ENCODE measurements around the gene ZBTB7C. TPM values are rescaled to one million over a fixed set of nuclear protein-coding genes. Genes with fewer than 3 reads are reported as not detected.

ZBTB7C gene
- total RNA-seq, 2 donors from 2014 or later = 4.2 to 5.6 TPM

DNA sequence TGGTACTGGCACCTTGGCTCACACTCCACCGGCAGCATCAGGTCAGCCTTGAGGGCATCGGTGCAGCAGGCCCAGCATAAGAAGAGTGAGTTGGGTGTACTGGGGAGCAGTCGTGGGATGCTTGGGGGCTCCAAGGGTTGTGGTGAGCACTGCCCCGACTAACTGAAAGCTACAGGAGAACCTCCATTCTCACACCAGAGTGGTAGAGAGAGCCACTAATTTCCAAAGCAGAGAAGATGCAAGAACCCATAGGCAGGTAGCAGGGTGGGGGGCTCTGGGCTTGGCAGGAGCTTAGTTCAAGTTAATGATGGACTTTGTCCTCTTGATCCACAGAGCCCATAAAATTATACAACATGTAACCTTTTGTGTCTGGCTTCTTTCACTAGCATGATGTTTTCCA, 330.7 kb downstream of the ZBTB7C start:
- ATAC-seq (no peak), DNase-seq (no peak)
- intact Hi-C loops (cut with DNase I) = no loop called here

DNA sequence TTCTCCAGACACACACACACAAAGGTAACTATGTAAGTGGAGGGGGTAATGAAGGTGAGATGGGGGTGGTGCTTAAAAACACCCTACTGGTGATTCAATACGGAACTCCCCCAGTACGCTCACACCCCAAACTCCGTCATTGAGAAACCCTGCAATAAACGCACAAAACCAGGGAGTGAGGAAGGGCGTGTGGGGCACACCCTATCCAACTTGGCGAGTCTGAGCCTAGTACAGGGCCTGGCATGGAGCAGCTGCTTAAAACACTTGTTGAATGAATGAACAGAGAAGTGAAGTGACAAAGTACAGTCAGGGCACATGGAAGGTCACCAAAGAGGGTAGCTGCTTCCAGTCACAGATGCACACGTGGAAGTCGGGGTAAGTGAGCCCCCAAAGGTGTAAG, 331.9 kb downstream of the ZBTB7C start:
- intact Hi-C loops (cut with DNase I) = no loop called here
- no peak for DNase-seq
- no peak for ATAC-seq

DNA sequence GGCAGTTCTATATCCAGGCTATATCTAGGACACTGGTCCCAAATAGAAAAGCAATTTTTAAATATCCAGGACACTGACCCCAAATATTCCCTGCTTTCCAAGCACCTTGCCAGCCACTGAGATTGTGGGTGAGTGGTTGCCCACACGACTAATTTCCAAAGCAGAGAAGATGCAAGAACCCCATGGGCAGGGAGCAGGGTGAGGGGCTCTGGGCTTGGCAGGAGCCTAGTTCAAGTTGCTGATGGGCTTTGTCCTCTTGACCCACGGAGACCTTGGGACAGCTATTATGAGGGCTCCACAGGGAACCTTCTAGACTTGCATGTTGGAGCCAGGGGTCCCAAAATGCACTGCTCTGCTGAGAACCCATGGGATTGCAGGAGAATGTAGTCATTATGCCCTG, 332.7 kb downstream of the ZBTB7C start:
- ATAC-seq = no peak
- intact Hi-C loops (cut with DNase I) = no loop called here
- DNase-seq = no peak

DNA sequence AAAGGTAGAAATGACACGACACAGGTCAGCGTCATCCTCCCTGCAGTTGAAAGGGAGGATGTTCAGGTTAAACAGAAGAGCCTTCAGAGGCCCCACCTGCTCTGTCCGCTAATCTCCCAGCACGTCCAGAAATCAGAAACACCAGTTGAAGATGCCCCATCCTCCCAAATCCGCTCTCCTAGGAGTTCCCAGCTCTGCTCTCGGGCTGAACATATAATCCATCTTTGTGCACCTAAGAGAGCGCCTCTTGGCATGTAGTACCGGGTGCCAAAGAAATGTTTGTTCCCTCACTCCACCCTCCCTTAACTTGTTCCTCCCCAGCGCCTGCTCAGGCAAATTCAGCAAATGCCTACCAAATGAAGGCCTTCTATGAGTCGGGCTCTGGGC, 333.5 kb downstream of the ZBTB7C start:
- DNase-seq (no peak), ATAC-seq (no peak)
- intact Hi-C loops (cut with DNase I) = no loop called here

DNA sequence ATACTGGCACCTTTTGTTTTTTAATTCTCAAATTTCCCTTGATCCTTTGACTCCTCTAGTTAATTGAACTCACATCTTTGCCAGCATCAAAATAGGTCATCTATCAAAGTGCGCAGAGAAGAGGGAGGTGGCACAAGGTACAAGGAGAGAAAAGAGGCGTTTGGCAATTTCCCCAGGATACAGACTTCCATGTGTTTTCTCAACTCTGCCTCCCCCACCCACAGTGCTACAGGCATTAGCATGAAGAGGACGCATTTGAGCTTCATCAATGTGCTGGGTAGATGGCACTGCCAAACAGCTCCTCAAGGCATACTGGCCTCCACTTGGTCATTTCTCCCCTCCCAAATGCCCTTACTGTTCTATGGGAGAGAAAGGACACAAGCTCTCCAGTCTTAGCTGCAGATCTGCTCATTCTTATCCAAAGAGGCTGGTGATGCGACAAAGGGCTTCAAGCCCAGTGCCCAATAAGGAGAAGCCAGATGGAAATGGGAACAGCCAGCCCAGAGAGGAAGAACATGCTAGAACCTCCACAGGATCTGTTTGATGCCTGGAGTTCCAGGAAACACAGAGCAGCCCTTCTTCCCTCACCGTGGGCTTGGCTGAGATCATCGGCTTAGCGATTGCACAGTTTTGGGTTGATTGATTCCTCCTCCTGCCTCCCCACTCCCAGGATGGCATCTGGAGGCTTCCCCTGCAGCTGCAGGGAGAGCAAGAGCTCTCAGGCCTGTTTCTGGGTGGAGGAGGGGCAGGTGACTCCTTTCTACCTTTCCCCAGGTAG, 334.1 kb downstream of the ZBTB7C start:
- ATAC-seq (no peak), DNase-seq (no peak)
- intact Hi-C loops (cut with DNase I) = no loop called here

DNA sequence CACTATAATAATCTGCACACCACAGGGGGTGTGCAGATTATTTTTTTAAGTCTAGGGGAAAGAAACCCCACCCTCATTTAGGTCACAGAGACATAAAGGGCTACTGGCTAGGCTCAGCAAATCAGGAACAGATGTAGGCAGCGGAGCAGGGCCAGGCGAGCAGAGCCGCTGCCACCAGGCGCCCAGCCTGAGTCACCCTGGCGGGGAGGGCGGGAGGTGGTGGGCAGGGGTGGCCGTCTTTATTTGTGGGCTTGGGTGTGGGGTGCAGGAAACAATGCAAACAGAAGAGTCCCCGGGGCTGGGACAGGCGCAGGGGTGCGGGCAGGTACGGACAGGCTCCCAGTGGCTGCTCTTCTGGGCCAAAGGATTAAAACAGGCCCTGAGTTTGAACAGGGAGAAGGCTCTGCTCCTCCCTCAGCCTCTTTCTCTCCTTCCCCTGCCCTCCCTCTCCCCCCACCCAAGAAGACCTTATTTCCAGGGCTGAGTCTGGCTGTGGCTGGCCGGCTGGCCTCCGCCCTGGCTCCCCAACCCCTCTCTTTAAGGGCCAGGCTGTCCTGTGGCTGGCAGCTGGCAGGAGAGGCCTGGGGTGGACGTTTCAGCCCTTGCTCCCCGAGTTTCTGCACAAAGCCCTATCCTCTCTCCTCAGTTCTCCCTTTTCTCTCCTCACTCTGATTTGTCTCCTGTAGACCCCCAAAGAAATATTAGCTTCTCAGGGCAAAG, 335.8 kb downstream of the ZBTB7C start:
- intact Hi-C loops (cut with DNase I) = no loop called here
- ATAC-seq = peak in 1 of 2 donors; percentile 30
- no peak for DNase-seq

DNA sequence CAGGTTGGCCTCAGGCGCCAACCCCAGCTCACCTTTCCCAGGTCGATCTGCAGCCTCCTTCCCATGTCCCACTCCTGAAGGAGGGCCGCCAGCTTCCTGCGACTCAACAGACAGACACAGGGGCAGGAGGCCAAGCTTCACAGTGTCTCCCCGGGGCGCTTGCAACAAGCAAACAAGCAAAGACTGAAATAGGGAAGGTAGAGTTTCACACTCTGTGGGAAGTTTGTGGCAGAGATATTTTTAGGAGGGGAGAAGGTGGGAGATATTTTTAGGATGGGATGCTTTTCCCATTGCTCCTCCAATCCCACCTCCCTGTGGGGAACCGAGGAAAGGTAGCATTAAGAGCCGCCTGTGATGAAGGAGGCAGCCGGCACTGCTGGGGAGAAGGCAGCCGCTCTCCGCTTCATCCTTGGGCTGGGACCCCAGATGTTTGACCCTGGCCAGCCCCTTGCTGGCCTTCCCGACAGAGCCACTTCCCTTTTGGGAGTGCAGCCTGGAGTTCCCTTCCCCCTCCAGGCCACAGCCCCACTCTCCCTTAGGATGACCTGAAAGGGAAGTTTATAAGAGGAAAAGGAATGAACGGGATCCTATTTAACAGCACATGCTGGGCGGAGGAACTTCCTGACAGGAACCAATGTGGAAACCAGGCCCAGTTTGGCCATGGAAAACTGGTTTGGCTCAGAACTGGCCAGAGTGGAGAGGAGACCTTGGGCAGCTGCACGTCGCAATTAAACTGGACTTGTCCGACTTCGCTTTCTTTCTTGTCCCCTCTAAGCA, 336.6 kb downstream of the ZBTB7C start:
- ATAC-seq (peak; percentile 30 to 61), DNase-seq (peak; percentile 55)
- intact Hi-C loops (cut with DNase I) = no loop called here

DNA sequence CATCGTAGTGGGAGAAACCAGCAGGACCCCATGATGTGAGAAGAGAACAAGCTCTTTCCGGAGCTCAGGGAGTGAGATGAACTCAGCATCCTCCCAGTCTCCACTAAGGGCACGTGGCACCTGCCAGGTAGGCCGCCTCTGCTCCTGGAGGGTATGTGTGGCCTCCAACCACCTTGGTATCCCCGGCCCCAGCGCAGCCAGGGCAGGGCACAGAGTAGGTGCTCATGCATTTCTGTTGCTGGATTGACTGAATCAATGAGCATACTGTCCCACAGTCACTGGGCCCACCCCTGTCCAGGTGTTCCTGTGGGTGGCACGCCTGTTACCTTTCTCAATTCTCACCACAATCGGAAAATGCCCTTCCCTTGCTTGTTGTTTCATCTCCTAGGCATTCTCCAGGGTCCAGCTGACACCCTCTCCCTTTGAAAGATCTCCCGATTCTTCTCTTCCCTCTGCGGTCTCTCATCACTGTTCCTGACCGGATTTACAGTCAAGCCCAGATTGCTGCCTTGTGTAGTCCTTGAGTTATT, 340.2 kb downstream of the ZBTB7C start:
- no peak for DNase-seq
- ATAC-seq = no peak

DNA sequence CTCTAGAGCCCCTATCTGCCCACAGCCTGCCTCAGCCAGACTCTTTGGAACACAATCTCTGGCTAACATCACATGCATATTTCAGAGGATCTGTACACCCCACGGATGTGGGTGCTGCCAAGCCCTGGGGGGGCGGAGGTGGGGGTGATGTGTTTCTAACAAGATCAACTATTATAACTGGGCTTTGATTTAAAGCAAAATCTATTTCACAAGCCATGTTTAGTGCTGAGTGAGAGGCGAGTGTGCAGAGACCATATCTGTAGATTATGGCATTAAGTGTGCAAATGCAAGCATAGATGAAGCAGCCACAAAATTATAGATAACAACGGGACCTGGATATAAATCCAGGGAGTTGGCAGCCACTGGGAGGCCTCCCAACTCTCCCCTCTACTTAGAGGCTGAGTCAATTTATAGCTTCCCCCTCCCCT, 342.9 kb downstream of the ZBTB7C start:
- intact Hi-C loops (cut with DNase I) = no loop called here
- ATAC-seq = no peak
- DNase-seq = no peak

More for the DNA sequence above, 340.2 kb downstream of the ZBTB7C start:
- intact Hi-C loops (cut with DNase I) = no loop called here

DNA sequence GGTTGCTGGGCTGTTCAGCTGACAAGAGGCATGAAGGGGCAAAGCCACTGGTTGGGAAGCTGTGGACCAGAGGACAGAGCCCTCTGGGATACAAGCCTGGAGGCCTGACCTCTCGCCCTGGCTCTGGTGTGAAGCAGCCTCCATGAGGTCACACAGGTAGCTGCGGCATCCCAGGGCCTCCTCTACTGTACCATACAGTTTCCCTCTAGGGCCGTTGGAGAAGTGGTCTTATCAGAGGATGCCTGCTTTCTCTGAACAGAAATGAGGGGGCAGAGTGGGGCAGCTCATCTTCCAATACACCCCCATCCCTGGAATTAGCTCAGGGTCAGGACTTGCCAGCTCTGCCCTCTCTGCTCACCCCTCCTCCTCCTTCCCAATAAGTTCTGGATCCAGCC, 343.6 kb downstream of the ZBTB7C start:
- no peak for DNase-seq
- no peak for ATAC-seq
- intact Hi-C loops (cut with DNase I) = no loop called here

DNA sequence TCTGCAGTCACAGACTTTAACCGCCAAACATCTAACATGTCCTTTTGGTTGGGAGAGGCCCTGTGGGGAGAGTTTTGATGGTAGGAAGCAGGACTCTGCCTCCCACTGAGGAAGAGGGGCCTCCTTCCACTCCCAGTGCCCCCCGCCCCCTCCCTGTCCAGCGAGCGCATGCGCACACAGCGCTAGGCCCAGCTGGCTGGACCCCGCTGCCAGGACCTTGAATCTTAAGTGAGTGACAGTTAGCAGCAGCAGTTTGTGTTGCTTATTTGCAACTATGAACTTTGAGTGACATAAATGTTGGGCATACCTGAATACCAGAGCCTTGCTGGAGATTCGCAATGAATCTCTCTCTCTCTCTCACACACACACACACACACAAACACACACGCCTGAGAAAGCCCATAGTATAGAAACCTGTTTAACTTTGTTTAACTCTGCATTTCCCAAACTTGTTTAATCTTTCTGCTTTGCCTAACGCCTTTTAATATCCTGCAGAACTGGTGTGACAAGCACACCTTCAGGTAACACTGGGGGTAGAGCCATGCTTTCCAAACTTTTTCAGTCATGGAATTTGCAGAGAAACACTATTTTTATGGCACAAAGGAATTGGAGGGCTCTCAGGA, 344.1 kb downstream of the ZBTB7C start:
- DNase-seq (no peak), ATAC-seq (no peak)
- intact Hi-C loops (cut with DNase I) = no loop called here

DNA sequence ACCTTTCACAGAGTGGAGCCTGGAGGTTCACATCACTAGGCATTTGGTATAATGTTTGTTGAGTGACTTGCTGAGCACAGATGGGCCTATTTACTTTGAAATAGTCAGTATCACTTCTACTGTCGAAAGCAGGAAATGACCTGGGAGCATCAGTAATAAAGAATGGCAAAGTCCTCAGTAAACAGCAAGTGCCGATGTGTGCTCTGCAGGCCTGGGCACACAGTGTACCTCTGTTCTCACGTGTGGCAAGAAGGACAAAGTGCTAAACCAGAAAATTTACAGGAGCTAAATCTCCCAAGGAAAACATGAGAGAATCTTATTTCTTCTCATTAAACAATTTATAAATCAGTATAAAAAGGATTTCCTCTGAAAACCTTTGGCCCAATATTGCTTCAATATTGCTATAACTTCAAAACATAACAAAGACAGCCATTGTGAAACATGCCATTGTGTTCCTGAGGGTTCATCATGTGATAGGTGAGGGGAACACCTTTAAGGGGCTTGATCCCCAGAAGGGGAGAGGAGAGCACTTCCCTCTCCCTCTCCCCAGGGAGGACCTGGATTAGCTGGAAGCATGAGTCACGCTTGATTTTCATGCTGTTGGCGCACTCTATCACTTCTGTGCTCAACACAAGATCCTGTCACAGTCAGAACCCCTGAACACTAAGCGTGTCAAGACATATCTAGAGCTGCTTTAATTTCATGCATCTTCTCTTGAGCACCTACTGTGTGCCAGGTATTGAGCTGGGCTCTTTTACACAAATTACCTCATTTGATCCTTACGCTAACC, 347.2 kb downstream of the ZBTB7C start:
- ATAC-seq (no peak), DNase-seq (no peak)
- intact Hi-C loops (cut with DNase I) = no loop called here

DNA sequence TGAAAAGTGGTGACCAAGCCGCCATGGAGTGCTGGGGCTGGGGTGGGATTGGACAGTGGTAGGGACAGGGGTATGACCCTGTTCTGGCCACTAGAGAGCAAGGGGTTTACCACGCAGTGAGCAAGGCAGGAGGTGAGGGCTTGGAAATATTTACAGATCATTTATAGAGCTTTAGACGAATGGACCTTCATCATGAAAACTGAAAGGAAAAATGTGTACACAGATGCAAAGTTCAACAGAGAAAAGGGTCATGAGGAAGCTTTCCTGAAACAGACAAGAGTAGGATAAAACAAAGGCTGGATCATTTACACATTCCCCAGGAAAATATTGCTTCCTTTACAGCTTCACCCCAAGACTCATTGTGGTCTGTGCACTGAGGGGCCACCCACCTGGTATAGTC, 348.2 kb downstream of the ZBTB7C start:
- DNase-seq (no peak), ATAC-seq (no peak)
- intact Hi-C loops (cut with DNase I) = no loop called here

DNA sequence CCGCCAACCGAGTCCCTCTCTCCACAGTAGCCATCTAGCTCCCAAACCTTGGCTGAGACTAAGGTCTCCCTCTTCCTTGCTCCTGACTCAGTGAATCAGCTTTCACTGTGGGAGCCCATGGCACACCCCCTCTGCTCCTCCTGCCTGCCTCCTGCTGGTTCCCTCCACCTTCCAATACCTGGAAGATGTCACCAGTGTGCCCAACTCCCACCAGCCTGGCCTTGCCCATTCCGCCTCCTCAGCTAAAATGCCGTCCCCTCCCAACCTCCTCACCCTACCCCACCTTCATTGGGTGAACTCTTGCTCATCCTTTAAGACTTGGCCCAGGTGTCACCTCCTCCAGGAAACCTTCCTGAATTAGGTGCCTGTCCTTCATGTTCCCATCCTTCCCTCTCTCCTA, 348.8 kb downstream of the ZBTB7C start:
- ATAC-seq = no peak
- no peak for DNase-seq
- intact Hi-C loops (cut with DNase I) = no loop called here

DNA sequence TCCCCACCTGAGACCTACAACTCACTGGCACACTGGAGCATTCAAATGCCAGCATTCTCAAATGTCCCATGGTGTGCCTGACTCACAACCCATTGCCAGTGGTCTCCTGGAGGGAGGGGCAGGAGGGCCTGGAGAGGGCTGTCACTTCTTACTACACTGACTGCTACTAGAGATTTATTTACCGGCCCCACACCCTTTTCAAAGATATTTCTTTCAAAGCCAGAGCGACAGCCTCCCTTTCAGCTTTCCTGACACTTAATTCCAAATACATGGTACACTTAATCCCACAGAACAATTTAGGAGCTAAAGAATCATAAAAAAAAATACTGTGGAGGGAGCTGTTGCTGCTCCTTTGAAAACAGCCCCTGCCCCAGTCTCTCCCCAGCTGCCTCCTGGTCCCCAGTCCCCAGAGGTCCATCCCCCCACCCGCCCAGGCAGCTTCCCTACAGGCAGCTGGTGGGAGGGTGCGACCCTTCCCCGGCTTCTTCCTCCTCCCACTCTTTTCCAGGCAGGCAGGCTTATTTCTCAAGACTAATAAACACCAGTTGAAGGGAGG, 349.6 kb downstream of the ZBTB7C start:
- intact Hi-C loops (cut with DNase I) = no loop called here

DNA sequence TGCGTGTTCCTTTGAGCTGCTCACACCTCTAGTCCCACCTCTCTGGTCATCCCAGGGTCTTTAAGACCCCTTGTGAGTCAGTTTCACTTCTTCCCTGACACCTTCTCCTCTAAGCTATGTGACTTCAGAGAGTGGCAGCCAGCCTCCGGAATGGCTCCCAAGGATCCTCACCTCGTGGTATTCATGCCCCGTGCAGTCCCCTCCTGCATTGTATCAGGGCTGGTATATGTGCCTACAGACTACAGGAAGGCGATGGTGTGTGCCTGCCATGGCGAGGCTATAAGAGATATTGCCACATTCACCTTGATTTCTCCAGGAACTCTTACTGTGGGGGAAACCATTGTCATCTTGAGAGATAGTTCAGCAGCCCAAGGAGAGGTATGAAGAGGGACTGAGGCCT, 350.7 kb downstream of the ZBTB7C start:
- no peak for DNase-seq
- intact Hi-C loops (cut with DNase I) = no loop called here
- no peak for ATAC-seq

More for the DNA sequence above, 349.6 kb downstream of the ZBTB7C start:
- no peak for ATAC-seq
- DNase-seq = no peak

DNA sequence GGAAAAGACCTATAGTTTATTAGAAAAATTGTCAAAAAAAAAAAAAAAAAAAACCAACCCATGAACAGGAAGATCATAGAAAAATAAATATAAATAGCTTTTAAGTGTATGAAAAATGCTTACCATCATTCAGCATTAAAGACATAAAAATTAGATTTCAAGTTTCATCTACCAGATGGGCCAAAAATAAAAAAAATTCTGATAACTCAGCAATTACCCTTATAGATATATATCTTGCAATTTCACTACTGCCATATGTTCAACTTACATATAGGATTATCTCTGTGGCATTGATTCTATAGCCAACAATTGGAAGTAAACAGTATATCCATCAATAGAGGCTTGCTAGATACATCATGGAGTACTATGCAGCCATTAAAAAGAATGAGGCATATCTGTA, 352.2 kb downstream of the ZBTB7C start:
- ATAC-seq (no peak), DNase-seq (no peak)
- intact Hi-C loops (cut with DNase I) = no loop called here

DNA sequence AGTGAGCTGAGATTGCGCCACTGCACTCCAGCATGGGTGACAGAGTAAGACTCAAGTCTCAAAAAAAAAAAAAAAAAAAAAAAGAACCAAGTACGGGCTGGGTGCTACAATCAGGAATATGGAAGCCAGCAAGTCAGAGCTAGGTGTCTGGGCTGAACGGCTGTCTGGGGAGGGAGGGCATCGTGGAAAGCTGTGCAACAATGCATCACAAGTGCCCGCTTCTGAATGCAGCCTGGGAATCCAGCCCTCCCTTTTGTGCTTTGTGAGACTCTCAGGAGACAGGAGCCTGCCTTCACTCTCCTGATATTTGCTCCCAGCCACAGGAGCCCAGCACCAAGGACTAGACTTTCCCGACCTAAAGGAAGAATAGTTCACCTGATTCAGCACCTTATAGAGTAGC, 353.8 kb downstream of the ZBTB7C start:
- no peak for DNase-seq
- intact Hi-C loops (cut with DNase I) = no loop called here

More for the DNA sequence above, 353.8 kb downstream of the ZBTB7C start:
- no peak for ATAC-seq
